Stomach (tissue), 4 donors: ENCODE results near the gene TBL1XR1.

ENCODE experiments used
- CTCF ChIP-seq, 7 experiments: fragments of 450-650 bp in 4 of 7; fragments of 200-600 bp in 3 of 7; sonication (generic) in 3 of 7; IDR thresholded peaks; one replicate each; pipeline ENCODE4 v1.5.1; 2016 to 2019; ENCODE audit warnings: antibody characterized with exemption in 7 of 7, control low read depth in 2 of 7, mild to moderate bottlenecking in 1 of 7
- EP300 ChIP-seq: sonication (generic); formaldehyde crosslinking; IDR thresholded peaks from one replicate; pipeline ENCODE4 v1.6.1; 2017; ENCODE audit warnings: antibody characterized with exemption
- POLR2A ChIP-seq, 4 donors: fragments of 450-650 bp; IDR thresholded peaks; one replicate each; pipeline ENCODE4 v1.6.1; 2016; ENCODE audit warnings: antibody characterized with exemption in 4 of 4, control low read depth in 2 of 4, mild to moderate bottlenecking in 1 of 4, moderate library complexity in 1 of 4
- POLR2AphosphoS5 ChIP-seq, 3 donors: sonication (generic); formaldehyde crosslinking; IDR thresholded peaks; one replicate each; pipeline ENCODE4 v1.6.1; 2016; ENCODE audit warnings: antibody characterized with exemption in 3 of 3

DNA sequence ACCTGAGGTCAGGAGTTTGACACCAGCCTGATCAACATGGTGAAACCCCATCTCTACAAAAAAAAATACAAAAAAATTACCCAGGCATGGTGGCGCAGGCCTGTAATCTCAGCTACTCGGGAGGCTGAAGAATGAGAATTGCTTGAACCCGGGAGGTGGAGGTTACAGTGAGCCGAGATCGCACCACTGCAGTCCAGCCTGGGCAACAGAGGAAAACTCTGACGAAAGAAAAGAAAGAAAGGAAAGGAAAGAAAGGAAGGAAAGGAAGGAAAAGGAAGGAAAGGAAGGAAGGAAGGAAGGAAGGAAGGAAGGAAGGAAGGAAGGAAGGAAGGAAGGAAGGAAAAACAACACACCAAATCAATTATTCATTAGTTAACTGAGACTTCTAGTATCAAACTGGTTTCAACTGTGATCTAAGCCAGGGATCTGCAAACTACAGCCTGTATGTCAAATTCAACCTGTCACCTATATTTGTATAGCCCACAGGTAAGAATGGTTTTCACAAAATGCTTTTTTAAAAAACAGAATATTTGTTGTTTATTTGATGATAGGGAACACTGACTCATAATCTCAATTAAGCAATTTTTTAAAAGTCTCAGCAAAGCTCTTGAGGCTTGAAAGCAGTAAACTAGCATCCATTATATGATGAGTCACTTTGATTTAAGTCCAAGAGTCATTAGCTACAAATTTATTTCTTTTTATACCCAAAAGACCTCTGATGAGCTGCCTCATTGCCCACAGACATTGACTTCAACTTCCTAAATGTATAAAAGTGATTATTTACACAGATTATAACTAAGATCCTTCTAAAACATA, 127.6 kb downstream of the TBL1XR1 start:
- no peak for TF ChIP-seq CTCF (IDR thresholded peaks at IDR 0.05)
- TF ChIP-seq POLR2A (IDR thresholded peaks at IDR 0.05): no peak
- no peak for TF ChIP-seq POLR2AphosphoS5 (IDR thresholded peaks at IDR 0.05)
- TF ChIP-seq EP300: no peak
